A673 (cell line): ENCODE measurements around the gene MAPRE3.

Source experiments
- CTCF ChIP-seq: fragments of 300-800, 200-600 bp; sonication (generic); conservative IDR thresholded peaks from 2 replicates; pipeline ENCODE4 v1.5.1; 2017; ENCODE audit warnings: low read depth, mild to moderate bottlenecking, antibody characterized with exemption, low read length, moderate library complexity, mixed read lengths
- EZH2 ChIP-seq: fragments of 200-600 bp; sonication (generic); IDR thresholded peaks from 2 replicates; pipeline ENCODE4 v1.6.1; 2017; ENCODE audit warnings: borderline replicate concordance, low read depth, mild to moderate bottlenecking, mixed read lengths, antibody characterized with exemption, low read length; ENCODE audit not compliant: poor library complexity, severe bottlenecking

- TF ChIP-seq CTCF (no peak), EZH2 (no peak)
These were observed at the start of gene MAPRE3 for GRCh38 chr2:26970244-26970927.
